ENCODE data around the gene CASZ1. TPM values are rescaled to one million over a fixed set of nuclear protein-coding genes. Genes with fewer than 3 reads are reported as not detected.

CASZ1 gene
- total RNA-seq, 2 experiments from 2014 or later, result 11.0 to 11.5 TPM

GRCh38 chr1:10795276-10796021 is 997 bp downstream of the CASZ1 start:
- DNase-seq, result peak; percentile 36
- H3K27me3 Mint-ChIP-seq, result peaks cover 66% of the 10 kb centered on the region
- H3K4me3 Mint-ChIP-seq, result peak overlapping the region; percentile 85
- H3K36me3 Mint-ChIP-seq, result no peaks in the 10 kb centered on the region
- H3K4me1 Mint-ChIP-seq, result peaks cover 10% of the 10 kb centered on the region
- H3K27ac Mint-ChIP-seq, result peak overlapping the region; percentile 34
- no peaks in the 10 kb centered on the region for H3K9me3 Mint-ChIP-seq
- POLR2A ChIA-PET, result no interaction called here
- no peak for ATAC-seq (ENCODE audit: low read depth)

GRCh38 chr1:10794724-10795275 is 1.6 kb downstream of the CASZ1 start:
- ATAC-seq (ENCODE audit: low read depth) (peak; percentile 27), DNase-seq (peak; percentile 47)
- no peaks in the 10 kb centered on the region for H3K9me3 Mint-ChIP-seq
- H3K36me3 Mint-ChIP-seq, result no peaks in the 10 kb centered on the region
- H3K27me3 Mint-ChIP-seq, result peaks cover 64% of the 10 kb centered on the region
- H3K27ac Mint-ChIP-seq, result peak overlapping the region; percentile 34
- peaks cover 10% of the 10 kb centered on the region for H3K4me1 Mint-ChIP-seq
- peak overlapping the region; percentile 85 for H3K4me3 Mint-ChIP-seq
- POLR2A ChIA-PET, result no interaction called here

- DNase-seq, result no peak
- no peak for ATAC-seq (ENCODE audit: low read depth)
- Mint-ChIP-seq H3K9me3 (no peaks in the 10 kb centered on the region), H3K4me1 (peaks cover 10% of the 10 kb centered on the region), H3K27me3 (peaks cover 54% of the 10 kb centered on the region), H3K4me3 (peak overlapping the region; percentile 51), H3K36me3 (no peaks in the 10 kb centered on the region), H3K27ac (no peak overlapping the region)
- POLR2A ChIA-PET, result interaction anchor here (0.5 kb wide), 1 partner anchor 100 kb away, joined by 5 read pairs; no protein-coding TSS in a partner anchor
Observed at GRCh38 chr1:10793129-10793651, 3.3 kb downstream of the CASZ1 start.

- peaks cover 10% of the 10 kb centered on the region for H3K4me1 Mint-ChIP-seq
- POLR2A ChIA-PET, result no interaction called here
- no peak overlapping the region for H3K27ac Mint-ChIP-seq
- peaks cover 42% of the 10 kb centered on the region for H3K27me3 Mint-ChIP-seq
- no peak for ATAC-seq (ENCODE audit: low read depth)
- no peak overlapping the region for H3K4me3 Mint-ChIP-seq
- no peak for DNase-seq
- H3K36me3 Mint-ChIP-seq, result no peaks in the 10 kb centered on the region
- no peaks in the 10 kb centered on the region for H3K9me3 Mint-ChIP-seq
Observed at GRCh38 chr1:10791105-10791951, 5.1 kb downstream of the CASZ1 start.

- H3K4me3 Mint-ChIP-seq, result no peak overlapping the region
- POLR2A ChIA-PET, result no interaction called here
- H3K36me3 Mint-ChIP-seq, result no peaks in the 10 kb centered on the region
- no peaks in the 10 kb centered on the region for H3K9me3 Mint-ChIP-seq
- H3K27ac Mint-ChIP-seq, result no peak overlapping the region
- peaks cover 8% of the 10 kb centered on the region for H3K4me1 Mint-ChIP-seq
- peaks cover 35% of the 10 kb centered on the region for H3K27me3 Mint-ChIP-seq
- no peak for ATAC-seq (ENCODE audit: low read depth)
- no peak for DNase-seq
Observed at GRCh38 chr1:10789803-10790702, 6.4 kb downstream of the CASZ1 start.

- Mint-ChIP-seq H3K9me3 (no peaks in the 10 kb centered on the region), H3K27ac (no peak overlapping the region), H3K4me1 (peaks cover 6% of the 10 kb centered on the region), H3K27me3 (peaks cover 26% of the 10 kb centered on the region), H3K36me3 (no peaks in the 10 kb centered on the region), H3K4me3 (no peak overlapping the region)
- ATAC-seq (ENCODE audit: low read depth) (no peak), DNase-seq (no peak)
- POLR2A ChIA-PET, result no interaction called here
Observed at GRCh38 chr1:10789047-10789791, 7.2 kb downstream of the CASZ1 start.

GRCh38 chr1:10788592-10789006 is 7.8 kb downstream of the CASZ1 start:
- DNase-seq, result no peak
- Mint-ChIP-seq H3K36me3 (no peaks in the 10 kb centered on the region), H3K27me3 (peaks cover 22% of the 10 kb centered on the region), H3K9me3 (no peaks in the 10 kb centered on the region), H3K27ac (no peak overlapping the region), H3K4me3 (no peak overlapping the region), H3K4me1 (peaks cover 4% of the 10 kb centered on the region)
- ATAC-seq (ENCODE audit: low read depth), result no peak
- POLR2A ChIA-PET, result no interaction called here

- Mint-ChIP-seq H3K9me3 (no peaks in the 10 kb centered on the region), H3K4me1 (no peaks in the 10 kb centered on the region), H3K36me3 (no peaks in the 10 kb centered on the region), H3K27ac (no peak overlapping the region), H3K4me3 (no peak overlapping the region), H3K27me3 (peaks cover 9% of the 10 kb centered on the region)
- ATAC-seq (ENCODE audit: low read depth) (no peak), DNase-seq (no peak)
- POLR2A ChIA-PET, result no interaction called here
Observed at GRCh38 chr1:10787286-10787685, 9.2 kb downstream of the CASZ1 start.

- no peaks in the 10 kb centered on the region for H3K36me3 Mint-ChIP-seq
- no peak overlapping the region for H3K4me3 Mint-ChIP-seq
- no peak for DNase-seq
- H3K9me3 Mint-ChIP-seq, result no peaks in the 10 kb centered on the region
- H3K4me1 Mint-ChIP-seq, result no peaks in the 10 kb centered on the region
- H3K27me3 Mint-ChIP-seq, result peaks cover 8% of the 10 kb centered on the region
- POLR2A ChIA-PET, result no interaction called here
- ATAC-seq (ENCODE audit: low read depth), result no peak
- no peak overlapping the region for H3K27ac Mint-ChIP-seq
Observed at GRCh38 chr1:10785728-10786638, 10.5 kb downstream of the CASZ1 start.

GRCh38 chr1:10784998-10785727 is 11.3 kb downstream of the CASZ1 start:
- Mint-ChIP-seq H3K27ac (no peak overlapping the region), H3K27me3 (peaks cover 8% of the 10 kb centered on the region), H3K9me3 (no peaks in the 10 kb centered on the region), H3K4me3 (no peak overlapping the region), H3K4me1 (no peaks in the 10 kb centered on the region), H3K36me3 (no peaks in the 10 kb centered on the region)
- POLR2A ChIA-PET, result no interaction called here
- DNase-seq (no peak), ATAC-seq (ENCODE audit: low read depth) (no peak)

- no peak overlapping the region for H3K4me3 Mint-ChIP-seq
- H3K9me3 Mint-ChIP-seq, result no peaks in the 10 kb centered on the region
- H3K36me3 Mint-ChIP-seq, result no peaks in the 10 kb centered on the region
- H3K27me3 Mint-ChIP-seq, result no peaks in the 10 kb centered on the region
- POLR2A ChIA-PET, result no interaction called here
- no peak for ATAC-seq (ENCODE audit: low read depth)
- H3K27ac Mint-ChIP-seq, result no peak overlapping the region
- no peak for DNase-seq
- H3K4me1 Mint-ChIP-seq, result no peaks in the 10 kb centered on the region
Observed at GRCh38 chr1:10782491-10783244, 13.8 kb downstream of the CASZ1 start.
